ENCODE results near the gene SCGB2B2.
"Not testable (repeated sequence)": the region's sequence is repeated elsewhere in the genome, so short reads cannot be mapped to it uniquely, and the experiment has no call there.

The SCGB2B2 gene

GRCh38 chr19:34676697-34677385 is at the start of gene SCGB2B2:
SCGB2B2 (minus strand) TSS chr19:34677159; CDS start chr19:34594563, 82,596 bp downstream.
- Mint-ChIP-seq H3K27me3 (peaks cover 4% of the 10 kb centered on the region), H3K9me3 (peaks cover 9% of the 10 kb centered on the region), H3K4me3 (peak within 1 kb of the TSS; percentile 95), H3K36me3 (peaks cover 37% of the 10 kb centered on the region), H3K27ac (peak within 1 kb of the TSS; percentile 100), H3K4me1 (peaks cover 30% of the 10 kb centered on the region)

- H3K27ac Mint-ChIP-seq: peak overlapping the region; percentile 23
- no peaks in the 10 kb centered on the region for H3K36me3 Mint-ChIP-seq
- no peaks in the 10 kb centered on the region for H3K9me3 Mint-ChIP-seq
- H3K4me3 Mint-ChIP-seq: no peak overlapping the region
- H3K27me3 Mint-ChIP-seq: peaks cover 19% of the 10 kb centered on the region
- no peaks in the 10 kb centered on the region for H3K4me1 Mint-ChIP-seq
Observed at GRCh38 chr19:34725400-34725799, 48.4 kb upstream of the SCGB2B2 start.

- Mint-ChIP-seq H3K4me1 (no peaks in the 10 kb centered on the region), H3K36me3 (no peaks in the 10 kb centered on the region), H3K9me3 (no peaks in the 10 kb centered on the region), H3K27ac (no peak overlapping the region), H3K4me3 (no peak overlapping the region), H3K27me3 (peaks cover 16% of the 10 kb centered on the region)
Observed at GRCh38 chr19:34722353-34722752, 45.4 kb upstream of the SCGB2B2 start.

GRCh38 chr19:34715357-34715756 is 38.4 kb upstream of the SCGB2B2 start:
- peaks cover 16% of the 10 kb centered on the region for H3K27me3 Mint-ChIP-seq
- peaks cover 4% of the 10 kb centered on the region for H3K4me1 Mint-ChIP-seq
- peaks cover 16% of the 10 kb centered on the region for H3K9me3 Mint-ChIP-seq
- H3K4me3 Mint-ChIP-seq: no peak overlapping the region
- H3K36me3 Mint-ChIP-seq: peaks cover 12% of the 10 kb centered on the region
- H3K27ac Mint-ChIP-seq: no peak overlapping the region

- peaks cover 4% of the 10 kb centered on the region for H3K4me1 Mint-ChIP-seq
- H3K27ac Mint-ChIP-seq: no peak overlapping the region
- H3K4me3 Mint-ChIP-seq: no peak overlapping the region
- H3K9me3 Mint-ChIP-seq: peaks cover 16% of the 10 kb centered on the region
- H3K36me3 Mint-ChIP-seq: peaks cover 12% of the 10 kb centered on the region
- H3K27me3 Mint-ChIP-seq: peaks cover 16% of the 10 kb centered on the region
Observed at GRCh38 chr19:34713262-34713637, 36.3 kb upstream of the SCGB2B2 start.

GRCh38 chr19:34712395-34713261 is 35.7 kb upstream of the SCGB2B2 start:
- no peak overlapping the region for H3K27ac Mint-ChIP-seq
- H3K4me1 Mint-ChIP-seq: peaks cover 4% of the 10 kb centered on the region
- H3K27me3 Mint-ChIP-seq: peaks cover 16% of the 10 kb centered on the region

GRCh38 chr19:34711890-34712289 is 34.9 kb upstream of the SCGB2B2 start:
- Mint-ChIP-seq H3K36me3 (peaks cover 12% of the 10 kb centered on the region), H3K9me3 (peaks cover 16% of the 10 kb centered on the region), H3K4me3 (no peak overlapping the region), H3K27me3 (peaks cover 16% of the 10 kb centered on the region), H3K27ac (no peak overlapping the region), H3K4me1 (peaks cover 4% of the 10 kb centered on the region)

More at GRCh38 chr19:34712395-34713261, 35.7 kb upstream of the SCGB2B2 start:
- Mint-ChIP-seq H3K4me3 (no peak overlapping the region), H3K36me3 (peaks cover 12% of the 10 kb centered on the region), H3K9me3 (peaks cover 16% of the 10 kb centered on the region)

- H3K27ac Mint-ChIP-seq: no peak overlapping the region
- H3K4me1 Mint-ChIP-seq: peaks cover 3% of the 10 kb centered on the region
- peaks cover 17% of the 10 kb centered on the region for H3K27me3 Mint-ChIP-seq
- H3K9me3 Mint-ChIP-seq: no peaks in the 10 kb centered on the region
- H3K36me3 Mint-ChIP-seq: peaks cover 4% of the 10 kb centered on the region
- H3K4me3 Mint-ChIP-seq: no peak overlapping the region
Observed at GRCh38 chr19:34707661-34708060, 30.7 kb upstream of the SCGB2B2 start.

GRCh38 chr19:34692549-34692948 is 15.6 kb upstream of the SCGB2B2 start:
- H3K27me3 Mint-ChIP-seq: peaks cover 34% of the 10 kb centered on the region
- peaks cover 34% of the 10 kb centered on the region for H3K9me3 Mint-ChIP-seq
- H3K27ac Mint-ChIP-seq: no peak overlapping the region
- H3K4me1 Mint-ChIP-seq: no peaks in the 10 kb centered on the region
- no peak overlapping the region for H3K4me3 Mint-ChIP-seq
- peaks cover 8% of the 10 kb centered on the region for H3K36me3 Mint-ChIP-seq

GRCh38 chr19:34690372-34690771 is 13.4 kb upstream of the SCGB2B2 start:
- Mint-ChIP-seq H3K9me3 (peaks cover 34% of the 10 kb centered on the region), H3K4me1 (no peaks in the 10 kb centered on the region), H3K27me3 (peaks cover 30% of the 10 kb centered on the region), H3K4me3 (no peak overlapping the region), H3K36me3 (peaks cover 14% of the 10 kb centered on the region), H3K27ac (no peak overlapping the region)

- H3K27me3 Mint-ChIP-seq: peaks cover 18% of the 10 kb centered on the region
- H3K4me1 Mint-ChIP-seq: no peaks in the 10 kb centered on the region
- H3K36me3 Mint-ChIP-seq: peaks cover 22% of the 10 kb centered on the region
- peaks cover 22% of the 10 kb centered on the region for H3K9me3 Mint-ChIP-seq
- no peak overlapping the region for H3K4me3 Mint-ChIP-seq
- no peak overlapping the region for H3K27ac Mint-ChIP-seq
Observed at GRCh38 chr19:34688592-34688991, 11.6 kb upstream of the SCGB2B2 start.

GRCh38 chr19:34687348-34687747 is 10.4 kb upstream of the SCGB2B2 start:
- no peaks in the 10 kb centered on the region for H3K4me1 Mint-ChIP-seq
- peaks cover 19% of the 10 kb centered on the region for H3K9me3 Mint-ChIP-seq
- no peak overlapping the region for H3K4me3 Mint-ChIP-seq
- H3K27me3 Mint-ChIP-seq: peaks cover 8% of the 10 kb centered on the region
- no peak overlapping the region for H3K27ac Mint-ChIP-seq
- H3K36me3 Mint-ChIP-seq: peaks cover 28% of the 10 kb centered on the region

- H3K4me3 Mint-ChIP-seq: no peak overlapping the region
- H3K9me3 Mint-ChIP-seq: peaks cover 17% of the 10 kb centered on the region
- H3K4me1 Mint-ChIP-seq: no peaks in the 10 kb centered on the region
- H3K27ac Mint-ChIP-seq: no peak overlapping the region
- H3K36me3 Mint-ChIP-seq: peaks cover 32% of the 10 kb centered on the region
- H3K27me3 Mint-ChIP-seq: peaks cover 2% of the 10 kb centered on the region
Observed at GRCh38 chr19:34686455-34686854, 9.5 kb upstream of the SCGB2B2 start.

GRCh38 chr19:34685266-34685665 is 8.3 kb upstream of the SCGB2B2 start:
- H3K27ac Mint-ChIP-seq, H3K27me3 Mint-ChIP-seq, H3K4me3 Mint-ChIP-seq, H3K4me1 Mint-ChIP-seq: not testable (repeated sequence)
- H3K36me3 Mint-ChIP-seq: peaks cover 41% of the 10 kb centered on the region
- peaks cover 14% of the 10 kb centered on the region for H3K9me3 Mint-ChIP-seq

- Mint-ChIP-seq H3K4me3 (no peak overlapping the region), H3K4me1 (peaks cover 24% of the 10 kb centered on the region), H3K27ac (no peak overlapping the region), H3K27me3 (no peaks in the 10 kb centered on the region), H3K36me3 (peaks cover 53% of the 10 kb centered on the region), H3K9me3 (peaks cover 16% of the 10 kb centered on the region)
Observed at GRCh38 chr19:34681478-34681877, 4.5 kb upstream of the SCGB2B2 start.

GRCh38 chr19:34678421-34678820 is 1.5 kb upstream of the SCGB2B2 start:
- Mint-ChIP-seq H3K9me3 (peaks cover 16% of the 10 kb centered on the region), H3K27ac (peak overlapping the region; percentile 100), H3K4me3 (peak overlapping the region; percentile 95), H3K27me3 (no peaks in the 10 kb centered on the region), H3K36me3 (peaks cover 42% of the 10 kb centered on the region), H3K4me1 (peaks cover 30% of the 10 kb centered on the region)
